Measurements from ENCODE around the gene IL17RE. TPM values are rescaled to one million over a fixed set of nuclear protein-coding genes. Genes with fewer than 3 reads are reported as not detected.

IL17RE gene
- total and polyA plus RNA-seq, 2 of the 13 experiments (the other 11 are each of a cell fraction or from before 2014, with no cell fraction given) = 14.5 to 24.1 TPM

DNA sequence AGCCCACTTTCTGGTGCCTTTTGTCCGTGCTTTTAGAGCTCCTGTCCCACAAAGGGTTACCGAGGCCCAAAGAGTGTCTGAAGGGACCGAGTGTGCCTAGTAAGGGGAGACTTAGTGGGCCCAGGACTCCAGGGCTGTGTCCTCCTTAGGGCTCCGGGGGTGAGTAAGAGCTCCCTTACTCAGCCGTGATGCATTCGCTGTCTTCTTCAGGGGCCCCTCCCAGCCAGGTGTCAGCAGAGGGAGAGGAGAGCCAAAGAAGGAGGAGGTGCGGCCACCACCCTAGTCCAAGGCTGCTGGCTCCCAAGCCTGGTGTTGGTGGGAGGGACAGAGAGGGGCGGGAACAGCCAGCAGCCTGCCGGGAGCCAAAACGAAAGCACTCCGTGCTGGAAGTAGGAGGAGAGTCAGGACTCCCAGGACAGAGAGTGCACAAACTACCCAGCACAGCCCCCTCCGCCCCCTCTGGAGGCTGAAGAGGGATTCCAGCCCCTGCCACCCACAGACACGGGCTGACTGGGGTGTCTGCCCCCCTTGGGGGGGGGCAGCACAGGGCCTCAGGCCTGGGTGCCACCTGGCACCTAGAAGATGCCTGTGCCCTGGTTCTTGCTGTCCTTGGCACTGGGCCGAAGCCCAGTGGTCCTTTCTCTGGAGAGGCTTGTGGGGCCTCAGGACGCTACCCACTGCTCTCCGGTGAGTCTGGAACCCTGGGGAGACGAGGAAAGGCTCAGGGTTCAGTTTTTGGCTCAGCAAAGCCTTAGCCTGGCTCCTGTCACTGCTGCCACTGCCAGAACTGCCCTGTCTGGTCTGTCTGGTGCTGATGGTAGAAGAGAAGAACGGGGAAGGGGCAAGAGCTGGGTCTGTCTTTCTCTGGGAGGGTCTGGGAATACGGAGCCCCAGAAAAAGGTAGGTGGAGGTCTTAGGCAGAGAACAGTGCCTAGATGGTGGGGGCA lies 14.4 kb downstream of the IL17RE start, which contains the start of gene IL17RC (continued):
- TF ChIP-seq ZNF576 (CRISPR knock-in tag; IDR thresholded peaks at IDR 0.05) = no peak
- no peak for TF ChIP-seq MTA3 (CRISPR knock-in tag; IDR thresholded peaks at IDR 0.05)
- TF ChIP-seq, protein P1, sequence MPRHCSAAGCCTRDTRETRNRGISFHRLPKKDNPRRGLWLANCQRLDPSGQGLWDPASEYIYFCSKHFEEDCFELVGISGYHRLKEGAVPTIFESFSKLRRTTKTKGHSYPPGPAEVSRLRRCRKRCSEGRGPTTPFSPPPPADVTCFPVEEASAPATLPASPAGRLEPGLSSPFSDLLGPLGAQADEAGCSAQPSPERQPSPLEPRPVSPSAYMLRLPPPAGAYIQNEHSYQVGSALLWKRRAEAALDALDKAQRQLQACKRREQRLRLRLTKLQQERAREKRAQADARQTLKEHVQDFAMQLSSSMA (CRISPR knock-in tag; IDR thresholded peaks at IDR 0.05) = no peak
- TF ChIP-seq CAMTA2 (CRISPR knock-in tag; IDR thresholded peaks at IDR 0.05; ENCODE audit: borderline replicate concordance) = no peak
- no peak for TF ChIP-seq MBD4 (IDR thresholded peaks at IDR 0.05; ENCODE audit: borderline replicate concordance, low read length)
- no peak for TF ChIP-seq STAT6 (CRISPR knock-in tag; IDR thresholded peaks at IDR 0.05; ENCODE audit: borderline replicate concordance)
- TF ChIP-seq MXD4 (CRISPR knock-in tag; IDR thresholded peaks at IDR 0.05) = no peak
- no peak for TF ChIP-seq ZNF432 (CRISPR knock-in tag; IDR thresholded peaks at IDR 0.05; ENCODE audit: borderline replicate concordance)
- TF ChIP-seq, protein P2, sequence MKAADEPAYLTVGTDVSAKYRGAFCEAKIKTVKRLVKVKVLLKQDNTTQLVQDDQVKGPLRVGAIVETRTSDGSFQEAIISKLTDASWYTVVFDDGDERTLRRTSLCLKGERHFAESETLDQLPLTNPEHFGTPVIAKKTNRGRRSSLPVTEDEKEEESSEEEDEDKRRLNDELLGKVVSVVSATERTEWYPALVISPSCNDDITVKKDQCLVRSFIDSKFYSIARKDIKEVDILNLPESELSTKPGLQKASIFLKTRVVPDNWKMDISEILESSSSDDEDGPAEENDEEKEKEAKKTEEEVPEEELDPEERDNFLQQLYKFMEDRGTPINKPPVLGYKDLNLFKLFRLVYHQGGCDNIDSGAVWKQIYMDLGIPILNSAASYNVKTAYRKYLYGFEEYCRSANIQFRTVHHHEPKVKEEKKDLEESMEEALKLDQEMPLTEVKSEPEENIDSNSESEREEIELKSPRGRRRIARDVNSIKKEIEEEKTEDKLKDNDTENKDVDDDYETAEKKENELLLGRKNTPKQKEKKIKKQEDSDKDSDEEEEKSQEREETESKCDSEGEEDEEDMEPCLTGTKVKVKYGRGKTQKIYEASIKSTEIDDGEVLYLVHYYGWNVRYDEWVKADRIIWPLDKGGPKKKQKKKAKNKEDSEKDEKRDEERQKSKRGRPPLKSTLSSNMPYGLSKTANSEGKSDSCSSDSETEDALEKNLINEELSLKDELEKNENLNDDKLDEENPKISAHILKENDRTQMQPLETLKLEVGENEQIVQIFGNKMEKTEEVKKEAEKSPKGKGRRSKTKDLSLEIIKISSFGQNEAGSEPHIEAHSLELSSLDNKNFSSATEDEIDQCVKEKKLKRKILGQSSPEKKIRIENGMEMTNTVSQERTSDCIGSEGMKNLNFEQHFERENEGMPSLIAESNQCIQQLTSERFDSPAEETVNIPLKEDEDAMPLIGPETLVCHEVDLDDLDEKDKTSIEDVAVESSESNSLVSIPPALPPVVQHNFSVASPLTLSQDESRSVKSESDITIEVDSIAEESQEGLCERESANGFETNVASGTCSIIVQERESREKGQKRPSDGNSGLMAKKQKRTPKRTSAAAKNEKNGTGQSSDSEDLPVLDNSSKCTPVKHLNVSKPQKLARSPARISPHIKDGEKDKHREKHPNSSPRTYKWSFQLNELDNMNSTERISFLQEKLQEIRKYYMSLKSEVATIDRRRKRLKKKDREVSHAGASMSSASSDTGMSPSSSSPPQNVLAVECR (CRISPR knock-in tag; IDR thresholded peaks at IDR 0.05; ENCODE audit: borderline replicate concordance) = peak; percentile 73; the same call in 1 of the 2 replicates
- TF ChIP-seq, protein P3, sequence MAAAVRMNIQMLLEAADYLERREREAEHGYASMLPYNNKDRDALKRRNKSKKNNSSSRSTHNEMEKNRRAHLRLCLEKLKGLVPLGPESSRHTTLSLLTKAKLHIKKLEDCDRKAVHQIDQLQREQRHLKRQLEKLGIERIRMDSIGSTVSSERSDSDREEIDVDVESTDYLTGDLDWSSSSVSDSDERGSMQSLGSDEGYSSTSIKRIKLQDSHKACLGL (CRISPR knock-in tag; IDR thresholded peaks at IDR 0.05) = no peak
- no peak for TF ChIP-seq ZNF704 (CRISPR knock-in tag; IDR thresholded peaks at IDR 0.05; ENCODE audit: borderline replicate concordance)
- peak; percentile 58; the same call in 1 of the 2 replicates for TF ChIP-seq RFXAP (CRISPR knock-in tag; IDR thresholded peaks at IDR 0.05; ENCODE audit: borderline replicate concordance)
- TF ChIP-seq SALL2 (CRISPR knock-in tag; IDR thresholded peaks at IDR 0.05) = peak; percentile 51; the same call in 1 of the 2 replicates
- no peak for TF ChIP-seq CEBPB (IDR thresholded peaks at IDR 0.05; ENCODE audit: borderline replicate concordance, low read depth, low read length)
- no peak for TF ChIP-seq ZNF713 (CRISPR knock-in tag; IDR thresholded peaks at IDR 0.05)
- TF ChIP-seq, protein P4, sequence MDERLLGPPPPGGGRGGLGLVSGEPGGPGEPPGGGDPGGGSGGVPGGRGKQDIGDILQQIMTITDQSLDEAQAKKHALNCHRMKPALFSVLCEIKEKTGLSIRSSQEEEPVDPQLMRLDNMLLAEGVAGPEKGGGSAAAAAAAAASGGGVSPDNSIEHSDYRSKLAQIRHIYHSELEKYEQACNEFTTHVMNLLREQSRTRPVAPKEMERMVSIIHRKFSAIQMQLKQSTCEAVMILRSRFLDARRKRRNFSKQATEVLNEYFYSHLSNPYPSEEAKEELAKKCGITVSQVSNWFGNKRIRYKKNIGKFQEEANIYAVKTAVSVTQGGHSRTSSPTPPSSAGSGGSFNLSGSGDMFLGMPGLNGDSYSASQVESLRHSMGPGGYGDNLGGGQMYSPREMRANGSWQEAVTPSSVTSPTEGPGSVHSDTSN (CRISPR knock-in tag; IDR thresholded peaks at IDR 0.05) = no peak

Measured in HepG2 (cell line).